Upper lobe of left lung (tissue), 6 donors: ENCODE results near the gene FAM83F. TPM values are rescaled to one million over a fixed set of nuclear protein-coding genes. Genes with fewer than 3 reads are reported as not detected.

Source experiments
- ATAC-seq, 2 donors: fragments of 200-7000 bp; cut with Tn5 transposase; one replicate each; pipeline ENCODE4 v1.9.1; 2022; ENCODE audit warnings: mild to moderate bottlenecking in 2 of 2, moderate library complexity in 2 of 2; ENCODE audit not compliant: low FRiP score in 2 of 2
- DNase-seq, 2 donors: peaks; one replicate each; pipeline ENCODE4 v3.0.0-alpha.2; 2019 to 2020
- H3K27ac ChIP-seq, 4 donors: fragments of 200-600 bp; sonication (generic); one replicate each; pipeline ENCODE4 v1.5.1; 2016 to 2019
- H3K27me3 ChIP-seq, 4 donors: fragments of 200-600 bp; sonication (generic); one replicate each; pipeline ENCODE4 v1.5.1; 2017 to 2019
- H3K36me3 ChIP-seq, 4 donors: fragments of 200-600 bp; sonication (generic); one replicate each; pipeline ENCODE4 v1.5.1; 2016 to 2019
- H3K4me1 ChIP-seq, 4 donors: fragments of 200-600 bp; sonication (generic); one replicate each; pipeline ENCODE4 v1.5.1; 2018 to 2019
- H3K4me3 ChIP-seq, 4 donors: fragments of 200-600 bp; sonication (generic); one replicate each; pipeline ENCODE4 v1.5.1; 2017 to 2019; ENCODE audit warnings: mild to moderate bottlenecking in 2 of 4, moderate library complexity in 1 of 4
- H3K9me3 ChIP-seq, 4 donors: fragments of 200-600 bp; sonication (generic); one replicate each; pipeline ENCODE4 v1.5.1; 2018 to 2019
- CTCF ChIP-seq, 6 experiments: fragments of 450-650 bp in 4 of 6; fragments of 200-600 bp in 2 of 6; sonication (generic) in 2 of 6; IDR thresholded peaks; one replicate each; pipeline ENCODE4 v1.5.1; 2016 to 2019; ENCODE audit warnings: antibody characterized with exemption in 6 of 6
- EP300 ChIP-seq, 4 donors: sonication (generic); formaldehyde crosslinking; IDR thresholded peaks; one replicate each; pipeline ENCODE4 v1.5.1; 2017; ENCODE audit warnings: antibody characterized with exemption in 4 of 4, control low read depth in 2 of 4
- POLR2A ChIP-seq, 4 donors: fragments of 450-650 bp; IDR thresholded peaks; one replicate each; pipeline ENCODE4 v1.5.1; 2016 to 2017; ENCODE audit warnings: antibody characterized with exemption in 4 of 4, mild to moderate bottlenecking in 2 of 4
- POLR2AphosphoS5 ChIP-seq, 2 donors: sonication (generic); formaldehyde crosslinking; IDR thresholded peaks; one replicate each; pipeline ENCODE4 v1.5.1; 2017; ENCODE audit warnings: antibody characterized with exemption in 2 of 2
- WGBS, 2 donors: methylation state at CpG; one replicate each; pipeline ENCODE4 v1.1.5; 2017 to 2018; 5-methylcytosine and 5-hydroxymethylcytosine counted together
- total RNA-seq, 6 donors: library from RNA; depleted of rRNA in 4 of 6; stranded (reverse); fragments of >200 nt in 4 of 6; gene quantifications; one replicate each; pipeline versions ENCODE4 v1.1.0 to v1.2.1, GENCODE V29; 2016 to 2021
- donor health status: DM: no; HTN: no; CAD: no; lungs with moderate emphysema.
- donor health status: DM: no; HTN: yes; CAD: no; lungs with severe emphysema.

Gene FAM83F
- total RNA-seq, 6 donors from 2014 or later: 0.23 to 2.8 (median 0.67) TPM

- Histone ChIP-seq H3K27ac (no peak overlapping the region), H3K27me3 (no peaks in the 10 kb centered on the region), H3K36me3 (no peaks in the 10 kb centered on the region), H3K4me1 (peaks cover 0 to 9% (median 5%) of the 10 kb centered on the region in 4 donors), H3K4me3 (no peak overlapping the region), H3K9me3 (no peaks in the 10 kb centered on the region)
- TF ChIP-seq POLR2A (IDR thresholded peaks at IDR 0.05): no peak
- no peak for TF ChIP-seq POLR2AphosphoS5 (IDR thresholded peaks at IDR 0.05)
- 79 to 93% methylated on average over 2 of the region's 2 CpGs for WGBS, 2 donors
- DNase-seq (no peak), ATAC-seq (no peak)
Observed at GRCh38 chr22:39955675-39956074, 39.1 kb upstream of the FAM83F start.

GRCh38 chr22:39956932-39957664 lies 37.7 kb upstream of the FAM83F start:
- WGBS, 2 donors: 52 to 65% methylated on average over 9 of the region's 10 CpGs
- DNase-seq (no peak), ATAC-seq (no peak)
- Histone ChIP-seq H3K4me1 (peaks cover 0 to 9% (median 7%) of the 10 kb centered on the region in 4 donors), H3K27ac (no peak overlapping the region), H3K4me3 (no peak overlapping the region), H3K36me3 (no peaks in the 10 kb centered on the region), H3K27me3 (no peaks in the 10 kb centered on the region), H3K9me3 (no peaks in the 10 kb centered on the region)
- TF ChIP-seq POLR2A (IDR thresholded peaks at IDR 0.05): no peak
- no peak for TF ChIP-seq POLR2AphosphoS5 (IDR thresholded peaks at IDR 0.05)
- TF ChIP-seq EP300 (IDR thresholded peaks at IDR 0.05): no peak
- TF ChIP-seq CTCF (IDR thresholded peaks at IDR 0.05): no peak

GRCh38 chr22:39958009-39958711 lies 36.6 kb upstream of the FAM83F start:
- 87 to 89% methylated on average over 8 of the region's 8 CpGs for WGBS, 2 donors
- TF ChIP-seq EP300 (IDR thresholded peaks at IDR 0.05) (no peak), CTCF (IDR thresholded peaks at IDR 0.05) (no peak), POLR2A (IDR thresholded peaks at IDR 0.05) (no peak), POLR2AphosphoS5 (IDR thresholded peaks at IDR 0.05) (no peak)
- ATAC-seq: no peak
- Histone ChIP-seq H3K27ac (no peak overlapping the region), H3K4me1 (peaks cover 0 to 9% (median 8%) of the 10 kb centered on the region in 4 donors), H3K27me3 (no peaks in the 10 kb centered on the region), H3K4me3 (no peak overlapping the region), H3K9me3 (no peaks in the 10 kb centered on the region), H3K36me3 (no peaks in the 10 kb centered on the region)
- no peak for DNase-seq

- no peak for ATAC-seq
- TF ChIP-seq POLR2A (IDR thresholded peaks at IDR 0.05): no peak
- no peak for TF ChIP-seq POLR2AphosphoS5 (IDR thresholded peaks at IDR 0.05)
- no peak for TF ChIP-seq CTCF (IDR thresholded peaks at IDR 0.05)
- TF ChIP-seq EP300 (IDR thresholded peaks at IDR 0.05): no peak
- H3K27me3 ChIP-seq: no peaks in the 10 kb centered on the region
Observed at GRCh38 chr22:39958949-39959639, 35.7 kb upstream of the FAM83F start.

More at GRCh38 chr22:39958949-39959639, 35.7 kb upstream of the FAM83F start:
- Histone ChIP-seq H3K27ac (no peak overlapping the region), H3K36me3 (no peaks in the 10 kb centered on the region), H3K4me3 (no peak overlapping the region), H3K9me3 (no peaks in the 10 kb centered on the region), H3K4me1 (peaks cover 0 to 9% (median 8%) of the 10 kb centered on the region in 4 donors)
- 83 to 89% methylated on average over 9 to 11 of the region's 11 CpGs for WGBS, 2 donors
- no peak for DNase-seq
